GM18502 (cell line): Measurements from ENCODE around the gene EXOC6B.

Source experiments
- ATAC-seq: cut with Tn5 transposase; IDR thresholded peaks from one replicate; pipeline ENCODE4 v1.9.1; 2021; ENCODE audit warnings: mild to moderate bottlenecking; ENCODE audit not compliant: unreplicated experiment, poor library complexity

The EXOC6B gene

DNA sequence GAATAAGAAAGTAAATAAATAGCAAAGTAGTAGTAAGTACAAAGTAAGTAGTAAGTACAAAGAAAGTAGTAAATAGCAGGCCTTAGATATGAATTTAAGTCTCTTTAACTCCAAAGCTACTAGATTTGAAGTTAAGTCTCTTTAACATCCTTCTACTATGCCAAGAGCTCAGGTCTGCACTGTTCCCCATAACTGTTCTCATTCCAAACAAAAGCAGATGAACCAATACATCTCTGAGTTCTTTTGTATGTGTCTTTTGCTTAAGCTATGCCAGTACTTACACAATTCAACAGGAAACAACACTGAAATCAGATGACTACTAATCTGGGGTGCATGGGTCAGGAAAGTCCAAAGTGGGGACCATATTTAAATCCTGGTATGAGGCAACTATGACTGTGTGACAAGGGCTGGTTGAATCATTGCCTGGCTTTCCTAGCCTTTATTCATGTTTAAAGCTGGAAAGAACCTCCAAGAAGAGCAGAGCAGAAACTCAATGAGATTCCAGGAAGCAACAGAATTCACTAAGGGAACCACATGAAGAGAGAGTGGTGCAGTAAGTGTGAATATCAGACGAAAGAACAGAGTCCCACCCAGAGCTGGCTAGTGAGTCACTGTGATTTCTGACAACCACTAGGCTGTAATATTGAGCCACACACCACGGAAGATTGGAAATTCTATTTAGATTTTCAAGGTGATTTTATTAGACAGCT lies 627.1 kb downstream of the EXOC6B start:
- ATAC-seq: no peak

DNA sequence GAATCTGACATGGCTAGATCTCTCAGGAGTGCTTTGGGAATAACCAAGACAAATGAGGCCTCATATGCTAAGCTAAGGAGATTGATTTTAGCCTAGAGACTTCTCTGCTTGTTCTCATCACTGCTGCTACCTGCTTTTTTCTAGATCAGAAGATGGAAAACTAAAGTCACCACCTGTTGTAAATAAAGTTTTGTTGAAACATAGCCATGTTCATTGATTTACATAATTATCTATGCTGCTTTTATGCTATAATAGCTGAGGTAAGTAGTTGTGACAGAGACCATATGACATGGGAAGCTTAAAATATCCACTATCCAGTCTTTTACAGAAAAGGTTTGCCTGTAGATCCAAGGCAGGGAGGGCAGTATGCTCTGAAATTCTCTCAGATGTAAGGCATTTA lies 632.1 kb downstream of the EXOC6B start:
- ATAC-seq: no peak

DNA sequence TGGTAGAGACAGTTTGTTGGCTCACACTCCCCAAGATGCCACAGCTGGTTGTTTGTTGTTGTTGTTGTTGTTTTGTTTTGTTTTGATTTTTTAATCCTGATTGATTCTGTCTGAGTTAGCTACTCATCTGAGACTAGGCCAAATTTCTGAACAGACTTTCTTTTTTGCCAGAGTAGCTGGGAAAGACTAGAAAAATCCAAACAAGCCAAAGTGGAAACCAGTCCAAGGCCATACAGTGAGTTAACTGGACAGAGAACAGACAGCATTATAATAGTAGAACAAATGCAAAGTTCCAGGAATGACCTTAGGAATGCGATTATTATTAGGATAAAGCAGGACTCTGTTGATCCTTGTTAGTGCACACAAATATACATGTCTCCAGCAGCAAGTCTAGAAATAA lies 634.4 kb downstream of the EXOC6B start:
- no peak for ATAC-seq

DNA sequence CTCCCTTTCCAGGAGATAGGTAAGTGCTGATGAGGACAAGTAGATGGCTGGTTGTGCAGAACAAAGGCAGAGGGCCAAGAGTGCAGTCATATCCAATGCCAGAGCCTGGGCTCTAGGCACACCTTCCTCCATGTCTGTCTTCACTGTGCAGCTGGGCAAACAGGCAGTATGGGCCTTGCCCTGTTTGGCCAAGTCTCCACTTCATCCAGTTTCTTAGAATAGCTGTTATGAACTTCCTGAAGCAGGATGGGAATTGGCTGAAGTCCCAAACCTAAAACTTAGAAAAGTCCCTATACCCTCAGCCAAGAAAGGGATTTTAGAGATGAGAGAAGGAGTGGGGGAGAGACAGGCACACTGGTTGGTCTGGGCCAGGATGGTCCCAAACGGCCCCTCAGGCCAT lies 640.6 kb downstream of the EXOC6B start:
- no peak for ATAC-seq

DNA sequence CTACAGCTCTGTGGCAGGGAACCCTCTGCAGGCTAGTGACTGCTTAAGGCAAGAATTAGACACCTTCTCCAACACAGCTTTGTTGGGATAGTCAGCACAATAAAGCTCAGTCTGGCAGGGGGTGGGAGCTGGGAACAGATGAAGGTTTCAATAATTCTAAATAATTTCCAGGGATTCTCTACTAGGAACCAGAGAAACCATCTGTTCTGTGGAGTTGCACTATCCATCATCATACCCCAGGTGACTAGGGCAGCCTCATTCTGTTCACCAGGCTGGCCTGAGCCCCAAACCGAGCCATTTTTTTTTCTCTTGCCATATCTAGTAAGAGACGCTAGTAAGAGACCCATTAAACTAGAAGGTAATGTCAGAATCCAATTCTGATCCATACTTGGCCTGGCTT lies 642.4 kb downstream of the EXOC6B start:
- ATAC-seq: no peak

DNA sequence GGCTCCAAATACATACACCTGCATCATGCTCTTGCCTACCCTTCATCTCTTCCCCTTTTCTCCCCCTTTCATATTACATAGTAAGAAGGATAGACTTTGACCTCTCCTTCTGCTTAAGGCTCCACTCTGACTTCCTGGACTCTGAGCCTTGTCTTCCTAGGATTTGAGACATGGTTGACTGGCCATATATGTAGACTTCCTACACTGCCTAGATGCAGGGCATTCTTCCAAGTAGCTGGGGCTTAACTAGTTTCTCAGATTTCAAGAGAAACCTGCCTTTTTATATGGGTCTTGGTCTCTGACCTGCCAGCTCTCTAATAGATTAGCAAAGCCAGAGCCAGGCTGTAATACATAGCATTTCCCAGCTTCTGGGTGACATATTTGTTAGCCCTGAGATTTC lies 642.8 kb downstream of the EXOC6B start:
- ATAC-seq: no peak

DNA sequence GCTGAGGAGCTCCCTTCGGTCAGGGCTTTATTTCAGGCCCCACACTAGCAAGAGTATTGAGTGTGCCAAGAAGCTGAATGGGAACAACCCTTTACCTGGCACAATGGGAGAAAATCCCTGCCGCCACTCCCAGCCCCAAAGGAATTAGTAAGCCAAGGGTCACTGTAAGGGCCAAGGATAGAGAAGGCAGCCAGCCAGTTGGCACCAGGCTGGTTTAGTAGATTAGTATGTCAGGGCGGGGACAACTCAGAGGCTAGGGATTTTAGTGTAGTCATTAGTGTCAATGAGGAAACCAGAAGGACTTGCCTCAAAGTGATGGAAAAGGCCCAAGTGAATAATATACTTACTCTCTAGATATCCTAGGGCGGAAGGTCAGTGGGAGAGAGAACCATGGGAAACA lies 643.3 kb downstream of the EXOC6B start:
- no peak for ATAC-seq

DNA sequence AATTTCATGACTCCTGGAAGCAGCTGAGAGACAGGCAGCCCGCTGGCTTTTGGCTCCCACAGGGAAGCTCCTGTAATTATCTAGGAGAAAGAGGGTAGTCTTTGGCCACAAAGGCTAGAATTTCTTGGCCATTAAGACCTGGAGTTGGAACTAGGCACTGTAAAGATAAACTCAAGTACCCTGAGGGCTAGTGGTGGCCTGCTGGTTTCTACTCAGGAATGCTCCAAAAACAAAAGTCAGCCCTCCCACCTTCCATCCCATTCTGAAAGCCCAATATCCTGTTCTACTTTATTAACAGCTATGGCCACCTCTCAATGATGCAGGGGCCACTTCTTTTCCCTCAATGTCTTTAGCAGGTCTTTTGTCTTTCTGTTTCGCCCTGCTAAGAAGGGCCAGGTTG lies 644.2 kb downstream of the EXOC6B start:
- no peak for ATAC-seq

DNA sequence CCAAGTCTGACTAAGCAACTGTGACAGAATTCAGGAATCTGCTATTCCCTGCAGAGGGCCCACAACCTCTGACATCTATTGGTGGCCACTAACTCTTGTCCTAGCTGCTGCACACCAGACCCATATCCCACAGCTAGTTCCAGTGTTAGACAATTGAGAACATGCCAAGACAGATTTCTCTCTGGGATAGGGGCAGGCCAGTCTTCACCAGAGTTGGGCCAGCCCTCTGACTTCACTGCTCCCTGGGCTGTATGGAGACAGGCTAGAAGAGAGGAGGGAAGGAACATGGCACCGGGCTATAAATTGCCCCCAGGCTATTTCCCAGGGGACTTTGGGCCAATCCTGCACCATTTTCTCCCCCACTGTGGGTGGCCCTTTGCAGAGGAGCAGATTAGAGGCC lies 645.5 kb downstream of the EXOC6B start:
- ATAC-seq: no peak

DNA sequence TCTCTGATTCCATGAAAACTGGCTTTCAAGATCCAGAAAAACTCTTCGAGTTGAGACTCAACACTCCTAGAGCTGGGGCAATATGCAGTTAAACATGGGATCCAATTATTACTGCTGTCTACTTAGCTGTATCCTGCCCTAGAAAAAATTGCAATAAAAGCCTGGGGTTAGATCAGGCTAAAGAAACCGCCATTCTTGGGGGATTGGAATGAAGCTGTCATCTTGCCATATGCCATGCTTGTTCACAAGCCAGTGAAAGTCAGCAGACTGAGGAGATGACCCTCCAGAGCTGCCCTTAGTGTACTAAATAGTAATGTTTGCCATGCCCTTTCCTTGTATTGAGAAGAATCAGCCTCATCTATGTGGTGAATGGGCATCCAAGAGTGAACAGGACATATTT lies 647.3 kb downstream of the EXOC6B start:
- ATAC-seq: no peak

DNA sequence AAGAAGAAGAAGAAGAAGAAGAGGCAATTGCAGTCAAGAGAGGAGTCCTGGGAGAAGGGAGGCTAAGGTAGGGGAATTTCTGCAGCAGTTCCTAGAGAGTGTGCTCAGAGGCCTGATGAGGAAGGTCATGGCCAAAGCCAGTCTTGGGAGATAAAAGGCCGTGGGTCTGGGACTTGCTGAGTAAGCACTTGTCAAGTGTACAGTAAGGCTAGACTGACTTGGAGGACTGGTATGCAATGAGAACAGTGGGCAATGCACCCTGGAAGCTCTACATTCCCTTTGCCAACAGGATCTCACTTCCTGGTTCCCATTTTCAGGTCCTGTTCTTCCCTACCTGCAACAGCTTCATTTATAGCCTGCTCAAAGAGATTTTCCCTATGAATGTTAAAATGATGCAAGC lies 649.6 kb downstream of the EXOC6B start:
- no peak for ATAC-seq

DNA sequence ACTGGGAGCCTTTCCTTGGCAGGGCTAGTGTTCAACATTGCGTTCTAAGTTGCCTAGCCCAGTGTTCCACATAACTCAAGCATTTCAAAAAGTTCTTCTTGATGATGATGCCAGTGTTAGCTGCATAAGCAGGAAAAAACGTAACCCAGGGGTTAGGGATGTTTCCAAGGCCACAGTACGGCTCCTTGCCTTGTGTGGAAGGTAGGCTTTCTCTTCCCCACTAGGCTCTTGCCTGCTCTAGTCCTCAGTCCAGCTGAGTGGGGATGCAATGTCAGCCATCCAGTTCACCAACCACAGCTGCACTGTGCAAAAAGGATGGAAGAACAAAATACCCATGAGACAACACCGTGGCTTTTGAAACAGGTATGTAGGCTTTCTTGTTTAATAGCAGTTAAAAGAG lies 650.2 kb downstream of the EXOC6B start:
- no peak for ATAC-seq

DNA sequence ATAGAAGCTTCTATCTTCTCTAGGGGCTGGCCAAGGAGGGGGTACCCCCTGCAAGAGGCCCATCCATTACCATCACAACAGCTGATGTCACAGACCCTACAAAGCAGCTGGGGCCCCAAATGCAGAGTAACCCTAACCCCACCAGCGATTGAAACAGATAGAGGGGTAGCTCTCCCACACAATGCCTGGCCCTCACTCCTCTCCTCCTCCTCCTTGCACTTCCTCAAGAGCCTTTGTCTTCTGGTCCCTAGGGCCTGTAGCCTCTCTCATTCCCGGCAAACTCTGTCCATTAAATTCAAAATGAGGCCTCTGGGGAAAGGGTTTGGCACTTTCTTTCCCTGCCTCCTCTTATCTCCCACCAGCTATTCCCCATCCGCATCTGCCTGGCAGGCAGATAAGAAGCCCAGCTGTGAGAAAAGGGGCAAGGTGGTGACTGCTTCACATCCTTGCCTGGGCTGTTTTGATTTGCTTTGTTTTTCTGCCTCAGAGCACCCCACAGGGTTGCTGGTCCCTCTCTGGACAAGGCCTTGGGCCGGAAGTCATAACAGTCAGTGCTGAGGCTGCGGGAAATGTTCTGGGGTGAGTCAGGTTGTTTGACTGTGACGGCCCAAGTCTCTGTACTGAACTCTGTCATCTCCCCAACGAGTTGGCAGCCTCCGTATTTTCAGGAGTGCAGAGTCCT lies 652.1 kb downstream of the EXOC6B start:
- ATAC-seq: no peak

DNA sequence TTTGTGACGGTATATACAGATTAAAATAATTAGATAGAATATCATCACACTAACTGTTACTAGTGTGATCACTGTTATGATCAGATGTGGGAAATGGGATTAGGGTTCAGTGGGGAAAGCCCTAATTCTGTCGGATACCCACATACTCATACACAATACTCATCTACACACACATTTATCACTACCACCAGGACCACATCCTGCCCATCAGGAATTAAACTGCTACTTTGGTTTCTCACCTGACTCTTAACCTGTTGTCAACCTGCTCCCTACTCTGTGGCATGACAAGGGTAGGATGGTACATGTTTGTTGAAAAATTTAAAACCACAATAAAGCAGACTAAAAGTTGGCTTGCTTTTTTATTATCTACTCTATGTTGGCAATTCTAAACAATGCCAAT lies 653.4 kb downstream of the EXOC6B start:
- ATAC-seq: no peak

DNA sequence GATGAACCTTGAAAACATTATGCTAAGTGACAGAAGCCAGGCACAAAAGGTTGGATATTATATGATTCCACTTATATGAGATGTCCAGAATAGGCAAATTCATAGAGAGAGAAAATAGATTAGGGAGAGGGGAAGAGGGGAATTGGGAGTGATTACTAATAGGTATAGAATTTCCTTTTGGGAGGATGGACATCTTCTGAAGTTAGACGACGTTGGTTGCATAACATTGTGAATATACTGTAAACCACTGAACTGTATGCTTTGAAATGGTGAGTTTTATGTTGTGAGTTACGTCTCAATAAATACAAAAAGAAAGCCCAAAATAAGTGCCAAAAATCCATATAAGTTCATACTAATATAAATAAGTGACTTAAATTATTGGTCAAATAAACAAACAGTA lies 659.6 kb downstream of the EXOC6B start:
- no peak for ATAC-seq

DNA sequence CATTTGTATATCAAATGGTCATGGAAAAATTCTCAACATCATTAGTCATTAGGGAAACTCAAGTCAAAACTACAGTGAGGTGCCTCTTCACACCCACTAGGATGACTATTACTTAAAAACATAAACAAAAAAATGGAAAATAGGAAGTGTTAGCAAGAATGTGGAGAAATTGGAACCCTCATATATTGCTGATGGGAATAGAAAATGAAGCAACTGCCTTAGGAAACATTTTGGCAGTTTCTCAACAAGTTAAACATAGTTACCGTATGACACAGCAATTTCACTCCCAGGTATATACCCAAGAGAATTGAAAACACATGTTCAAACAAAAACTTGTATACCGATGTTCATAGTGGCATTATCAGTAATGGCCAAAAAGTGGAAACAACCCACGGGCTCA lies 660.0 kb downstream of the EXOC6B start:
- no peak for ATAC-seq

DNA sequence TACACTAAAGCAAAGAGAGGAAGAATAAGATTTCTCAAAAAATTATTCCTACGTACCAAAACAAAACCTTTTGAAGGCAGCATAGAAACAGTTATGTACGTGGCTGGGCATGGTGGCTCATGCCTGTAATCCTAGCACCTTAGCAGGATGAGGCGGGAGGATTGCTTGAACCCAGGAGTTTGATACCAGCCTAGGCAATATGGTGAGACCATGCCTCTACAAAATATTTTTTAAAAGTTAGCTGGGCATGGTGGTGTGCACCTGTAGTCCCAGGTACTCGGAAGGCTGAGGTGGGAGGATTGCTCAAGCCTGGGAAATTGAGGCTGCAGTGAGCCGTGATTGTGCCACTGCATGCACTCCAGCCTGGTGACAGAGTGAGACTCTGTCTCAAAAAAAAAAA lies 663.3 kb downstream of the EXOC6B start:
- no peak for ATAC-seq

DNA sequence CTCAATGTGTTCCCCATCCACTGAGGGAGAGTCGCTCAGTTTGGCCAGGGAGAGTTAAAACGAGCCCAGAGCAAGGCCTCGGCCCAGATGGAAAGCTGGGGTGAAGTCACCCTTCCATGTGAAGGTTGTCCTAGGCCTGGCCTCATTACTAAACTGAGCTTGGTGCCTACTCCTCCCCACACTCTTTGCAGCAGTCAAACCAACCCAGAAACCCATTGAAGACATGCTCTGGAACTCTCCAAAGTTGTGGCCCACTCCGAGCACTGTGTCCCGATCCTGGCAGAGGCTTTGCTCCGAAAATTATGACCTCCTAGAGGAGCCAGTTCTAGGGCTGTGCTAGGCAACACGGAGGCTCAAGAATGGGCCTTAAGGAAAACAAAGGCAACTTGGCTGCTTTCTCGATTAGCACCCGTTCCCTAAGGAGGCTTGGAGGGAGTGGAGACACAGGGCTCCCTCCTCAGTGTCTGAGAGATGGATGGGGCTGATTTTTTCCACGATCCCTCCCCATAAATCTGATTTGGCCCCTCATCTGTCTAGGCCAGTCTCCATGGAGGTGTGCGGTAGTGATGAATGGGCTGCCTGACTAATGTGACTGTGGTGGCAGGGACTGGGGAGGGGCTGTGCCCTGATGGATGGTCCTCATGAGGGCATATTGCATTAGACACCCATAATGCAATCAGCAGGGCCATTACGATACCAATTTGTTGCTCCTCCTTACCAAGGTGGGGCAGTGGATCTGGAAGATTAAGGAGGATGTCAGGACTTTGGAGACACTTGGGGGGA lies 666.4 kb downstream of the EXOC6B start:
- no peak for ATAC-seq

DNA sequence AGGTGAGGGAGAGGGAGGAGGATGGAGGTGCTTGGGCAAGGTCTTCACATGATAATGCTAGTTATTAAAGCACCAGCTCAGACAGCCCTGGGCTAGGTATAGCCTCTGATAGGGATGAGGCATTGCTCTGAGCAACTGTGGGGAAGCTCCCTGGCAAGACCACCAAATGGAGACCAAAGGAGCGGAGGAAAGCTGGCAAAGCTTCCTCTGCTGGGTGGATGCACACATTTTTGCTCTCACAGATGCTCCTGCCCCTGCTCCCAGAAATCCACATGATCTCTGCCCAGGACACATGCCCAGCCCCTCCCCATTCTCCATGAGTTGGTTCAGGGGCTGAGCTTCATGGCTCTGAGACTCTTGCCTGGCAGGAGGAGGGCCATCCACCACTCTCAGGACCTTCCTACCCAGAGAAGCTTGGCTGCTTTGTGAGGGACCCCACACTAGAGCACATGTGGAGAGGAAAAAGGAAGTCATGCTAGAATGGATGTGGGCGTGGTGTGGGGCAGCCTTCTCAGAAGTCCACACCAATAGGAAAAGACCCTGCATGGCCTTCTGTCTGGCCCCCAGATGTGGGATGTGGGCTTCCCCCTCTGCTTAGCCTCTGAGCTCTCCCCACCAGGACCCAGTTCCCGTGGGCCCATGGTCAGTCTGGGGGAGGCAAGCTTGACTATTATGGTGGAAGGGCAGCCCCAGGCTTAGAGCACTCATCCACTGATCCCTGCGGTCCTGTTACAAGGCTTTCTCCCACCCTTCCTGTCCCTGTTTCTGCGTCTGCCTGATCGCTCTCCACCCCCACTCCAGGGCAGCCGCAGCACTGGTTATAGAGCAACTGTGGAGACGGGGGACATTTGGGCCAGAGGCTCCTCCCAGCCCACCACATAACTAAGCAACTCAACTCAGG lies 667.7 kb downstream of the EXOC6B start:
- ATAC-seq: no peak

DNA sequence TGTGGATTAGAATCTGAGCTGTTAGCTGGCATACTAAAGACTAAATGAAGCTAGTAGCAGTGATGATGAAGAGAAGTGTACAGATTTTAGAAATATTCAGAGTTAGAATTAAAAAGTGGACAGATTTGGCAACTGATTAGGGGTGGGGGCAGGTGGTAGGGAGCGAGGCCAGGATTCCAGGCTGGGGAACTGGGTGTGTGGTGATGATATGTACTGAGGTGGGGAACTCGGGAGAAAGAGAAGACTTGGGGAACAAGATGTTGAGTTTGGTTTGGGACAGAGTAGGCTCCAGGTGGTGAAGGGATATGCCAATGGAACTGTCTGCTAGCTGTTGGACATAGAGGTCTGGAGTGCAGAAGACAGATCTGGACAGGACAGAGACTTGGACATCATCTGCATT lies 669.0 kb downstream of the EXOC6B start:
- ATAC-seq: no peak

DNA sequence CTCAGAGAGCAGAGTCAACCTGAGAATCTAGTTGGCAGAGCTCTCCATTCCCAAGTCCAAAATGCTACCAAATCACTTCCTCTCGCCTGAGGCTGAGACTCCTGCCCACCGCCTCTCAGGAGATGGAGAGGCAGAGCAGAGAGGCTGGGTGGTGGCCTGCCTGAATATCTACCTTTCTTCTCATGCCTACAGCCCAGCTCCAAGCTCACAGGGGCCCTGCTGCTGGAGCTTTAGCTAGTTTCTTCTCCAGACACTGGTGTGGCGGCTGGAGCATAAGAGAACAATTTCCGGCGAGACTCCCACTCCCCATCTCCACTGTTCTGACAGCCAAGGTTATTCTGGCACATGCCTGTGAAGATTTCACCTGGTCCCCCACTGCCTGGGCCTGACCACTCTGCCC lies 670.1 kb downstream of the EXOC6B start:
- no peak for ATAC-seq
